Activated T-cell treated with anti-CD3 and anti-CD28 coated beads for 24 hours (primary cell): ENCODE results near the gene SCNN1G.
"Not testable (repeated sequence)": the region's sequence is repeated elsewhere in the genome, so short reads cannot be mapped to it uniquely, and the experiment has no call there.

Experiments
- DNase-seq: peaks from one replicate; pipeline ENCODE4 v3.0.0-alpha.2; 2020; ENCODE audit warnings: low read depth

The SCNN1G gene, protein sequence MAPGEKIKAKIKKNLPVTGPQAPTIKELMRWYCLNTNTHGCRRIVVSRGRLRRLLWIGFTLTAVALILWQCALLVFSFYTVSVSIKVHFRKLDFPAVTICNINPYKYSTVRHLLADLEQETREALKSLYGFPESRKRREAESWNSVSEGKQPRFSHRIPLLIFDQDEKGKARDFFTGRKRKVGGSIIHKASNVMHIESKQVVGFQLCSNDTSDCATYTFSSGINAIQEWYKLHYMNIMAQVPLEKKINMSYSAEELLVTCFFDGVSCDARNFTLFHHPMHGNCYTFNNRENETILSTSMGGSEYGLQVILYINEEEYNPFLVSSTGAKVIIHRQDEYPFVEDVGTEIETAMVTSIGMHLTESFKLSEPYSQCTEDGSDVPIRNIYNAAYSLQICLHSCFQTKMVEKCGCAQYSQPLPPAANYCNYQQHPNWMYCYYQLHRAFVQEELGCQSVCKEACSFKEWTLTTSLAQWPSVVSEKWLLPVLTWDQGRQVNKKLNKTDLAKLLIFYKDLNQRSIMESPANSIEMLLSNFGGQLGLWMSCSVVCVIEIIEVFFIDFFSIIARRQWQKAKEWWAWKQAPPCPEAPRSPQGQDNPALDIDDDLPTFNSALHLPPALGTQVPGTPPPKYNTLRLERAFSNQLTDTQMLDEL

DNA sequence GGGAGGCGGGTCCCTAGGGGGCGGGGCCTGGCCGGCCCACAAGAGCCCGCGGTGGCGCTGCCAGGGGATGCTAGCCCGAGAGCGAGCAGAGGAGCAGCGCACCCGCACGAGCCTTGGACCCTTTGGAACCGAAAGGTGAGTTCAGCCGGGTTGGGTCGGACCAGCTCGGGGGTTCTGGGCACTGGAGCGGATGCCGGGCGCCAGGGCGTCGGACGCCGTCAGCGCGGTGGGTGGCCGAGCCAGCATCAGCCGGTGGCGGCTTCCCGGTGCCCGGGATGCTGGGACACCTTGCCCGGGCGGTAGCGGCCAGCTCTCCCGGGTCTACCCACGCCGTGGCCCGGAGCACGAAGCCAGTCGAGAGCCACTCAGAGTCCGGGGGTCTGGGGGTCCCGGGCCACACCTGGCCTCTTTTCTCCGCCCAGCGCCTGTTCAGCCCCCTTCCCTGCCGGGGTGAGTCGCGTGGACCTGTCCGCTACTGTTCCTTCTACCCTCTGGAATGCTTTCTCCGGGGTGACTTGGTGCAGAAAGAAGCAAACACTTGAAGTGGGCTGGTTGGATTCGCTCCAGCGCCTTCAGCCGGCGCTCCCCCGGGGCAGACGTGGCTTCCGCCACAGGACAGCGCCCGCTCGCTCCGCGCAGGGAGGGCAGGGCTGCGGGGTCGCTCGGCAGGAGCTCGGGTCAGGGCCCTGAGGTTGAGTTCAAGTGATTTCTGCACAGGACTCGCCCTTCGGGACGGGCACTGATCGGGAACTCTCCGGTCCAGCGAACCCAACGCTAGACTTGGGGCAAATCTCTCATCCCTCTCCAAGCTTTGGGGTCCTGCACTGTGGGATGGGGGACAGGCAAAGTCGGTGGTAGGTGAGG is at the start of gene SCNN1G:
Gene SCNN1G (plus strand): TSS at position 67 of the 864 bp plus-strand sequence. CDS start 3,527 bp downstream, outside the sequence.
- DNase-seq = no peak

DNA sequence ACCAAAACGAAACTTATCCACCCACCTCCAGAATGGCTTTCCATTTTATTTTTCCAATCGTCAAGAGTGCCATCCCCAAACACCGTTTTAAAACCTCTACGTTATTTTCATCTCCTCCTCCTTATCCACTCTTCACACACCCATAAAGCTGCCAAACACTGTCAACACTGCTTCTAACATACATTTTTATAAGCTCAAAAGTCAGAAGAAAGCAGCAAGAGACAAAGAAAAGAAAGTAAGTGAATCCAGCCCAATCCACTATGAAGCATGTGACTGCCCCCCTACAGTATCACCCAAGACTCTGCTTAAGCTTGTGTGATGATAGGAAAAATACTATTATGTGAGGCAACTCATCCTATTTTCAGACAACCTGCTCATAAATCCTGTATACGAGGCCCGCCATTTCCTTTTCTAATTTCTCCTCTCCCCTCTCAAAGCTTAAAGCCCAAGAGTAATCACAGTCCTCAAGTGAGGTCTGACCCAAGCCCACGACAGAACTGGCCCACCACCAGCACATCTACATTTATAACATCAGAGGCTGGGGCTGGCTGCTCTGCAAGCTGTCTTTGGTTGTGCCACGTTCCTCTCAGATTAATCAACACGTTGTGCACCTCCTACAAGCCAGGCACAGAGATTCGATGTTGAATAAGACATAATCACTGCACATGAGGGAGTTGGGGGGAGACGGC is 49.6 kb upstream of the SCNN1G start:
- DNase-seq = no peak

GRCh38 chr16:23134274-23134673 is 48.3 kb upstream of the SCNN1G start:
- DNase-seq = no peak

- DNase-seq = no peak
Measured at GRCh38 chr16:23137256-23137655, 45.3 kb upstream of the SCNN1G start.

DNA sequence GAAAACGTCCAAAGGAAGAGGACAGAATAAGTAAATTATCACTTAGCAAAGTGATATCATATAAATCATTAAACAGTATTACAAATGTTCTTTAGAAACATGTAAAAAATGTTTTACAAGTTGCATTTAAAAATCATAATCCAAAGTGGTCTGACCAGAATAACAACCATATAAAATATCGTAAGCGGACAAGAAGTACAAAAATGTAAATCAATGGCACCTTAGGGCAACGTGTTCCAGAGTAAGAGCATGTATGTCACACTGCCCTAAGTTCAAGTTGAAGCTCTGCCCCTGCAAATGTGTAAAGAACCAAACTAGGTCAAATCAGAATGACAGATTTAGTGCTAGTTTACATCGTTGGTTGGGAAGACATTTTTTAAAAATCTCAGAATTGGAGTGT is 44.7 kb upstream of the SCNN1G start:
- DNase-seq = no peak

DNA sequence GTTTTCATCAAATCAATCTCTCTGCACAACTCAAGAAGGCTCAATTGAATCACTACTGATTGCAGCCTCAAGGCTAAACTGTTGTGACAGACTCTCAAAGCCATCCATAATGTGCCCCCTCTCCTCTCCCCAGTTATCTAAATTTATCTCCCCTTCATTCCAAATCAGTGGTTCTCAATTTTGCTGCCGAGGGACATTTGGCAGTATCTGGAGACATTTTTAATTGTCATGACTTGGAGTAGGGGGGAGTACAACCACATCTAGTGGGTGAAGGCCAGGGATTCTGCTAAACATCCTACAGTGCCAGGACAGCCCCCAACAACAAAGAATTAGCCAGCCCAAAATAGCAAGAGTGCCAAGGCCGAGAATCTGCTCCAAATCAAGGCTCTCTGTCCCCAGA is 42.4 kb upstream of the SCNN1G start:
- DNase-seq = no peak

DNA sequence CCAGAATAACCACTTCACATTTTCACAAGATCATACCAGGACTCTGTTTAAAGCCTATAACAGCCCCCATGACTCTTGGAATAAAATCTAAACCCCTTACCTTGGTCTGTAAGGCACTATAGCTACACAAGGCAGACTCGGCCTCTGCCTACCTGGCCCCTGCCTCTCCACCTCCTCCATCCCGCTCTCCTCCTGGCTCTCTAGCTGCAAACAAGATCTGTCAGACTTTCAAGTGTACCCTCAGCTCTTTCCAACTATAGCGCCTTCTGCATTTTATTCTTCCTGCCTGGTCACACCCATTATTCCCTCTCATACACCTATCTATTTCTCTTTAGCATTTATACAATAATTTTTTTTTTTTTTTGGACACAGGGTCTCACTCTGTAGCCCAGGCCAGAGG is 41.5 kb upstream of the SCNN1G start:
- DNase-seq = no peak

GRCh38 chr16:23141500-23141899 is 41.0 kb upstream of the SCNN1G start:
- DNase-seq = no peak

DNA sequence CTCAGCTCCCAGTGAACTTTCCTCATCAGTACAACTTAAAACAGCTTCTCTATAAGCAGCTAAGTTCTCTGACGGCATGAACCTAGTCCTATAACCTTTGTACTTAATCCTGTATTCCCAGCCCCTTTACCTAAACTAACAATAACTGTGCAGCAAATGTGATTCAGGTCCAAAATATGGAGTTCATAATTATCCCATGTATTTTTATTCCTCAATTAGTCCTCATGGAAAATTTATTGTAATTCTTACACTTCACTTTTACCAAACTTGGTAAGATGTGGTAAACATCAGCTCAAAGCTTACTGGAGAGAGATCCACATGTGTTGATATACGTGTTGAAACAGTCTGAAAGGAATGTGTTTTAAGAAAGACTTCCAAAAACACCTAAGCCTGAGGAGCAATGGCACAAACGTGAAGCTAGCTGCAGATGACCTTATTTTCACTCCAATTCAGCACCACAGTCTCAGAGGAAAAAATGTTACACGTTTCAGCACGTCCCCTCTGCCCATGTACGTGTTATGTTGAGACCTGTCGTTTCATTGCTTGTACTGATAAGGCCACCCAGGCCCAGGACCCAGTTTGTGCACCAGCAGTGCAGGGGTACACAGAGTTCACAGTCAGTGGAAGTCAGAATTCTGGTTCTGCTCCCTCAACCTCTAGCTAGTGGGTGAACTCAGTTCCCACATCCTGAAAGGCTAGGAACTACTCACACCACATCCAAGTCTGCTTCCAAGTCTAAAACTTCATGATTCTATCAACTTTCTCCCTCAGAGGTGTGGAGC is 40.4 kb upstream of the SCNN1G start:
- no peak for DNase-seq

DNA sequence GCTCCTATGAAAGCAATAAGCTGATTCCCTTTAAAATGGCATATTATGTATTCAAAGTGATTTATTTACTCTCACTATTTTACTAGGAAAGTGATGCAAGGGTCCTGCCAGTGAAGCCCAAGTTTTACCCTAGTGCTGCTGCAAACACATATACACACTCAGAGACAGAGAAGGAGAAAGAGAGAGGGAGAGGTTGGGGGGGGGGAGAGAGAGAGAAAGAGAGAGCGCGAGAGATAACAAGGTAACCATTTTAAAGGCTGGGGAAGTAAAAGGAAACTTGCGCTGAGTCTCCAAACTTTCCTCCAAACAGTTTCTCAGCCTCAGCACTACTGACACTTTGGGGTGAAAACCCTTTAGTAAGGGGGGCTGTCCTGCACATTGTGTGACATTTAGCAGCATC is 39.2 kb upstream of the SCNN1G start:
- no peak for DNase-seq

DNA sequence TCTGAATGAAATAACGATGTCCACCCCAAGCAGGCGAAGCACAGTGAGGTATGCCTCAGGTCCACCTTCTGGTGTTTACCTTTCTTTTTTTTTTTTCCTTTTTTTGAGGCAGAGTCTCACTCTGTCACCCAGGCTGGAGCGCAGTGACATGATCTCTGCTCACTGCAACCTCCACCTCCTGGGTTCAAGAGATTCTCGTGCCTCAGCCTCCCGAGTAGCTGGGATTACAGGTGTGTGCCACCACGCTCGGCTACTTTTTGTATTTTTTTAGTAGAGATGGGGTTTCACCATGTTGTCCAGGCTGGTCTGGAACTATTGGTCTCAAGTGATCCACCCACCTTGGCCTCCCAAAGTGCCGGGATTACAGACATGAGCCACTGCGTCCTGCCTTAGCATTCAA is 38.2 kb upstream of the SCNN1G start:
- not testable (repeated sequence) for DNase-seq

- no peak for DNase-seq
Measured at GRCh38 chr16:23145186-23145585, 37.4 kb upstream of the SCNN1G start.

GRCh38 chr16:23145608-23146007 is 36.9 kb upstream of the SCNN1G start:
- DNase-seq = no peak

GRCh38 chr16:23146877-23147601 is 35.5 kb upstream of the SCNN1G start:
- DNase-seq = no peak

- no peak for DNase-seq
Measured at GRCh38 chr16:23147666-23148065, 34.9 kb upstream of the SCNN1G start.

DNA sequence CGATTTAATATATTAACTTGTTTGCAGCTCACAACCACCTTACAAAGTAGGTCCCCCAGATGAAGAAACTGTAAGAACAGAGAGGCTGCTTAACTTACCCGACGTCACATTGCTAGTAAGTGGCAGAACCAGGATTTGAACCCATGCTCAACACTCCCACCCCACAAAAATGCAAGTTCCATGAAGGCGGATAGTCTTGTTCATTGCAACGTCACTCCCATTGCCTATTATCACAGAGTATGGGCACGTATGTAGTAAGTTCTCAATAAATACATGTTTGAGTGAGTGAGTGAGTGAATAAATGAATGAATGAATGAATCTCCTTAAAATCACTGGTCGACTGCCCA is 34.4 kb upstream of the SCNN1G start:
- DNase-seq = no peak

DNA sequence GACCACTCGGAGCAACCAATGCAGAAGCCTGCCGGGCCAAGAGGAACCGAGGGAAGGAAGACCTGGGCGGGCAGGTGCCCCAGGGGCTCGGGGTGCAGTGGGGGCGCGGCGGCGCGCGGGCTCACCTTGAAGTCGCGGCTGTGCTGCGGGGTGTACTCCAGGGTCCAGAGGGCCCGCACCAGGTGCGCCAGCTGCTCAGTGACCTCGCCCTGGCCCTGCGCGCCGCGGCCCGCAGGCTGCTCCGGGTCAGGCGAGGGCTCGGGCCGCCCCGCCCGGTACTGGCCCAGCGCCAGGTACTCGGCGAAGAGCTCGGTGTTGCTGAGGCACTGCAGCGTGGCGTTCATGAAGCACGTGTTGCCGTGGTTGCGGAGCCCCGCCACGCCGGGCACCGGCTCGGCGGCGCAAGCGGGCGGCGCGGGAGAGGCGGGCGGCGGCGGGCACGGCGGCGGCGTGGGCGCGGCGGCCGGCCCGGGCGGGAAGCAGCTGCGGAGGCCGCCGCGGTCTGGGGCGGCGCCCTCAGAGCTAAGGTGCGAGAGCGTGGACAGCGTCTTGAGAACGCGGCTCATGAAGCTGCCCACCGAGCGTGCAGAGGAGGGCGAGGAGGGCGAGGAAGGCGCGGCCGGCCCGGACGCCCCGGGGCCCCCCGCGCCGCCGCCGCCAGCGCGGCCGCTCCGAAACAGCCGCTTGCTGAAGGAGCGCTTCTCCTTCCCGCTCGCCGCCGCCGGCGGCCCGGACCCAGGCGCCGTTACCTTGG is 33.9 kb upstream of the SCNN1G start:
- peak; percentile 28 for DNase-seq

- DNase-seq = peak; percentile 89
Measured at GRCh38 chr16:23149267-23149992, 33.1 kb upstream of the SCNN1G start, which contains the start of gene USP31. TSS of gene USP31 (minus strand) at chr16:23149452. CDS start at chr16:23149270, 182 bp downstream.

DNA sequence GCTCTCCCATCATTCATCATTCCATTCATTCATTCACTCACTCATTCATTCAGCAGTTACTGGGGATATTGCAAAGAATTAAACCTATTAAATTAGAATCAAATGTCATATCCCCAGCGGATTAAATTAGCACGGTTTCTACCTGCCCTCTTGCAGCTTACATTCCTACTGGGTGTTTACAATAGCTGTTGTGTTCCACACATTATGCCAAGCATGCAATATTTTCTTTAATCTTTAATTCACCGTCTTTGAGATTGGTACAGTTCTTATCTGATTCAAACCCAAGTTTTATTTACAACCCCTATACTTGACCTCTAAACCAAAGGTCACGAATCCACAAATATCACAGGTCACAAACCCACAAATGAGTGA is 32.6 kb upstream of the SCNN1G start:
- DNase-seq = no peak
